GM19099 (cell line): ENCODE results near the gene UGT1A8.

ENCODE experiments used
- POLR2A ChIP-seq: IDR thresholded peaks from 3 replicates; pipeline ENCODE4 v1.6.1; 2011; ENCODE audit warnings: low read depth; ENCODE audit not compliant: insufficient read length; ENCODE audit errors: extremely low read depth

The UGT1A8 gene

GRCh38 chr2:233815861-233816260, 198.4 kb downstream of the UGT1A8 start:
- TF ChIP-seq POLR2A = no peak

GRCh38 chr2:233816334-233816733, 198.9 kb downstream of the UGT1A8 start:
- TF ChIP-seq POLR2A = no peak

GRCh38 chr2:233816771-233817170, 199.3 kb downstream of the UGT1A8 start:
- no peak for TF ChIP-seq POLR2A

GRCh38 chr2:233817361-233817911, 200.0 kb downstream of the UGT1A8 start:
- TF ChIP-seq POLR2A = no peak

DNA sequence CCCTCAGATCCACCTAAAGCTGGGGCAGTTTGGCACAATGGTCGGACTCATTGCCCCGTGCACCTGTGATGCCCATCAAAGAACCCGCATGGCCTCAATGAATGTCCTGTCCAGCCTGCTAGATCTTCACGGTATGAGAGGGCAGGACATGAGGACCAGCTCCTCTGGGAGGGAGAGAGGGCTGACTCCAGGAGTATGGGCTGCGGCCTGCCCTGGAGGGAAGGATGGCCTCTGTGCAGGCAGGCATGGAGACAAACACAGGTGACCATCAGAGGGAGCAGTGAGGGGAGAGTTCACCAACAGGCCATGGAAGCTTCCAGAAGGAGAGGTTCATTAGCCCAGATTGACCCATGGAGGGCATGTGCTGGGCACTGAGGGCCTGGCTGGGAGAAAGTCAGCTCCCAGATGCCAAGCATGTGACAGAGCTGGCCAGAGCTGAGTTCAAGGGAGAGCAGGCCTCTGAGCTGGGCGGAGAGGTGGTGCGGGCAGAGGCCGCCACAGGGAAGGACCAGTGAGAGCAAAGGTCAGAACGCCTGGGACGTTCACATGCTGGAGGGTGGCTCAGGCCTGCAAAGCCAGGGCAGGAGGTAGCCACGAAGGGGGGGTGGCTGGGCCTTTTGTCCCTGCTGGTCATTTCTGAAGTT, 200.7 kb downstream of the UGT1A8 start:
- no peak for TF ChIP-seq POLR2A

GRCh38 chr2:233818639-233819621, 201.5 kb downstream of the UGT1A8 start:
- no peak for TF ChIP-seq POLR2A

DNA sequence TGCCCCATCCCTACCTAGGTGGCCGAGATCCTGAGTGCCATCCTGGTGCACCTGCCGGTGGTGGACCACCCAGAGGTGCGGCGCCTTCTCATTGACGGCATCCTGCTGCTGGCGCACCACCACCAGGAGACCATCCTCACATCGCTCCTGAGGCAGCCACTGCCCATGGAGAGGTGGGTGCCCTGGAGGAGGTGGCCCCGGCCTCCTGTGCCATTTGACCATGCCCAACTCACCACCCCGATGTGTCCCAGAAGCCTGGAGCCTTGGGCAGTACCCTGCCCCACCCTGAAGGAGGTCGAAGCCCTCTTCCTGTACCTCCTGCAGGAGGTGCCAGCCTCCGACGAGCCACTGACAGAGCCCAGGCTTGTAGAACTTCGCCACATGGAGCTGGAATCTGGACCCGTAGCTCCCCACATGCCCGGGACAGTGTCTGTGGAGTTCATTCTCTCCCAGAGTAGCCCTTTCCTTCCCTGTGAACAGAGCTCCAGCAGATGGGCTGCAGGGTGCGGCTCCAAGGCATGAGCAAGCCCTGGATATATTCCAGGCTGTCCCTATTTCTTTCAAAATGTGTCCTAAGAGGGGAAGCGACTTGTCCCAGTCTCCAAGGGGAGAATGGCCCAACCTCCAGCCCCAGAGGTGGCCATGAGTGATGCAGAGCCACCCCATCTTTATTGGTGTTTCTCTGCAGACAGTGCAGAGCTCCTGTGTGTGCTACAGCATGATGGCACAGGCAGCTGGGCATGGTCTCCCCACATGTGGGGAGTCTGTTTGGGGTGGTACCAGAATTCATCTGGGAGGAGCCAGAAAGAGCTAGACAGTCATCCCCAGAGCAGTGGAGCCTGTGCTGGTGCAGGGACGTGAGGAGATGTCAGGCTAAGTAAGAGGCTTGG, 202.7 kb downstream of the UGT1A8 start:
- TF ChIP-seq POLR2A = no peak

- TF ChIP-seq POLR2A = no peak
Observed at GRCh38 chr2:233820774-233821105, 203.3 kb downstream of the UGT1A8 start.

DNA sequence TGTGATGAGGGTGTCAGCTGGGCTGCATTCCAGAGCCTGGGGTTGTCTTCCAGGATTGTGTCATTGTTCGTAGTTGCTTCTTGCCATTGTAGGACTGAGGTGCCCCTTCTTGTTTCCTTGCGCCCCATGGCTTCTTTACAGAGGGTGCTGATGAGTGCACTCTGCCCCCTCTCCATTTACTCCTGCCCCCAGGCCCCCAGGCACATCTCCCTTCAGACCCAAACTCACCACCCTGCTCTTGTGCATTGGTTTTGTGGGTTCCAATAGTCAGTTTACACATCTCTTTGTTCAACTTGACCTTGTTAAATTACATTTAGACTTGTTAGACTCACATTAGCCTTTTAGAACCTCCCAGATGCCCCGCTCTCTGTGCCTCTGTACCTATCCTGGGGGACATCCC, 203.8 kb downstream of the UGT1A8 start:
- TF ChIP-seq POLR2A = no peak

- no peak for TF ChIP-seq POLR2A
Observed at GRCh38 chr2:233821709-233822100, 204.3 kb downstream of the UGT1A8 start.

GRCh38 chr2:233822101-233822771, 204.8 kb downstream of the UGT1A8 start:
- TF ChIP-seq POLR2A = no peak
